Stimulated activated CD8-positive, alpha-beta memory T cell treated with anti-CD3 and anti-CD28 coated beads, Interleukin-12 subunit alpha, Interleukin-12 subunit beta, amount 100 ng/mL, for 4 hours (primary cell): ENCODE data around the gene LCA5.
"Not testable (repeated sequence)": the region's sequence is repeated elsewhere in the genome, so short reads cannot be mapped to it uniquely, and the experiment has no call there.

Experiments used
- DNase-seq: peaks from one replicate; pipeline ENCODE4 v3.0.0-alpha.2; 2020; ENCODE audit warnings: low read depth

The LCA5 gene

GRCh38 chr6:79536954-79537747, at the start of gene LCA5:
Gene LCA5, minus strand, starts transcription at chr6:79537430. Its CDS starts 18,536 bp downstream, at chr6:79518894.
- DNase-seq = peak; percentile 67

- DNase-seq = no peak
Measured at GRCh38 chr6:79586548-79586947, 49.3 kb upstream of the LCA5 start.

- DNase-seq = no peak
Measured at GRCh38 chr6:79584332-79584731, 47.1 kb upstream of the LCA5 start.

- not testable (repeated sequence) for DNase-seq
Measured at GRCh38 chr6:79577926-79578325, 40.7 kb upstream of the LCA5 start.

- no peak for DNase-seq
Measured at GRCh38 chr6:79574630-79575225, 37.5 kb upstream of the LCA5 start.

- no peak for DNase-seq
Measured at GRCh38 chr6:79574174-79574573, 36.9 kb upstream of the LCA5 start.

- DNase-seq = no peak
Measured at GRCh38 chr6:79571030-79571367, 33.8 kb upstream of the LCA5 start.

GRCh38 chr6:79570129-79571029, 33.1 kb upstream of the LCA5 start:
- DNase-seq = no peak

GRCh38 chr6:79568996-79569395, 31.8 kb upstream of the LCA5 start:
- no peak for DNase-seq

GRCh38 chr6:79564636-79565035, 27.4 kb upstream of the LCA5 start:
- no peak for DNase-seq

GRCh38 chr6:79559706-79560105, 22.5 kb upstream of the LCA5 start:
- DNase-seq = no peak

- no peak for DNase-seq
Measured at GRCh38 chr6:79557673-79558467, 20.6 kb upstream of the LCA5 start.

GRCh38 chr6:79554305-79554704, 17.1 kb upstream of the LCA5 start:
- no peak for DNase-seq

- DNase-seq = no peak
Measured at GRCh38 chr6:79551401-79551800, 14.2 kb upstream of the LCA5 start.

- no peak for DNase-seq
Measured at GRCh38 chr6:79548304-79548703, 11.1 kb upstream of the LCA5 start.

- no peak for DNase-seq
Measured at GRCh38 chr6:79546186-79546585, 9.0 kb upstream of the LCA5 start.

GRCh38 chr6:79544939-79545450, 7.8 kb upstream of the LCA5 start:
- DNase-seq = no peak

- no peak for DNase-seq
Measured at GRCh38 chr6:79544299-79544927, 7.2 kb upstream of the LCA5 start.

GRCh38 chr6:79543886-79544285, 6.7 kb upstream of the LCA5 start:
- DNase-seq = no peak

GRCh38 chr6:79543411-79543810, 6.2 kb upstream of the LCA5 start:
- DNase-seq = no peak
